GM18505 (cell line): ENCODE data around the gene PCDHGA8.
"Not testable (repeated sequence)": the region's sequence is repeated elsewhere in the genome, so short reads cannot be mapped to it uniquely, and the experiment has no call there.

Experiments used
- ATAC-seq: cut with Tn5 transposase; IDR thresholded peaks from one replicate; pipeline ENCODE4 v1.9.1; 2021; ENCODE audit not compliant: unreplicated experiment
- POLR2A ChIP-seq: IDR thresholded peaks from 4 replicates; pipeline ENCODE4 v1.6.1; 2011; ENCODE audit warnings: borderline replicate concordance; ENCODE audit not compliant: insufficient read depth, insufficient read length; ENCODE audit errors: extremely low read depth

PCDHGA8 gene

GRCh38 chr5:141392429-141393198, at the start of gene PCDHGA8:
PCDHGA8 (plus strand) TSS chr5:141392633; CDS start chr5:141392814, 181 bp downstream.
- no peak for TF ChIP-seq POLR2A
- no peak for ATAC-seq

GRCh38 chr5:141342773-141343172, 49.7 kb upstream of the PCDHGA8 start:
- ATAC-seq: no peak

GRCh38 chr5:141343242-141343952, 49.0 kb upstream of the PCDHGA8 start, which contains the start of gene PCDHGA3:
PCDHGA3 (plus strand) TSS chr5:141343829; CDS start chr5:141344034, 205 bp downstream.
- TF ChIP-seq POLR2A: no peak
- ATAC-seq: peak; percentile 68

More at GRCh38 chr5:141342773-141343172, 49.7 kb upstream of the PCDHGA8 start:
- no peak for TF ChIP-seq POLR2A

GRCh38 chr5:141343953-141344463, 48.4 kb upstream of the PCDHGA8 start:
- no peak for TF ChIP-seq POLR2A
- peak; percentile 27 for ATAC-seq

GRCh38 chr5:141345327-141345726, 47.1 kb upstream of the PCDHGA8 start:
- no peak for ATAC-seq
- no peak for TF ChIP-seq POLR2A

- ATAC-seq: not testable (repeated sequence)
Observed at GRCh38 chr5:141346017-141346416, 46.4 kb upstream of the PCDHGA8 start.

- no peak for TF ChIP-seq POLR2A
- peak; percentile 62 for ATAC-seq
Observed at GRCh38 chr5:141349917-141350619, 42.4 kb upstream of the PCDHGA8 start, which contains the start of gene PCDHGB1. PCDHGB1 (plus strand) TSS chr5:141350099; CDS start chr5:141350261, 162 bp downstream.

GRCh38 chr5:141351591-141351990, 40.8 kb upstream of the PCDHGA8 start:
- no peak for TF ChIP-seq POLR2A
- ATAC-seq: no peak

- no peak for ATAC-seq
Observed at GRCh38 chr5:141354900-141355469, 37.4 kb upstream of the PCDHGA8 start, which contains the start of gene PCDHGA4. PCDHGA4 (plus strand) TSS chr5:141355021; CDS start chr5:141355108, 87 bp downstream.

GRCh38 chr5:141355641-141356040, 36.8 kb upstream of the PCDHGA8 start:
- no peak for ATAC-seq
- no peak for TF ChIP-seq POLR2A

More at GRCh38 chr5:141354900-141355469, 37.4 kb upstream of the PCDHGA8 start, which contains the start of gene PCDHGA4:
- TF ChIP-seq POLR2A: no peak

GRCh38 chr5:141356133-141356532, 36.3 kb upstream of the PCDHGA8 start:
- ATAC-seq: no peak
- TF ChIP-seq POLR2A: no peak

GRCh38 chr5:141356950-141357349, 35.5 kb upstream of the PCDHGA8 start:
- ATAC-seq: no peak
- no peak for TF ChIP-seq POLR2A

- ATAC-seq: no peak
- TF ChIP-seq POLR2A: no peak
Observed at GRCh38 chr5:141359790-141360426, 32.5 kb upstream of the PCDHGA8 start, which contains the start of gene PCDHGB2. PCDHGB2 (plus strand) TSS chr5:141359994; CDS start chr5:141360136, 142 bp downstream.

- no peak for ATAC-seq
Observed at GRCh38 chr5:141360685-141361084, 31.7 kb upstream of the PCDHGA8 start.

More at GRCh38 chr5:141360685-141361084, 31.7 kb upstream of the PCDHGA8 start:
- no peak for TF ChIP-seq POLR2A
